Testis (tissue), 3 donors: ENCODE data around the gene ALDOA. TPM values are rescaled to one million over a fixed set of nuclear protein-coding genes. Genes with fewer than 3 reads are reported as not detected.

Experiments
- DNase-seq: peaks from one replicate; pipeline ENCODE4 v3.0.0-alpha.2; 2019
- H3K27ac ChIP-seq, 2 donors: fragments of 200-600 bp; sonication (generic); one replicate each; pipeline ENCODE4 v1.5.1; 2019
- H3K27me3 ChIP-seq: fragments of 200-600 bp; sonication (generic); one replicate; pipeline ENCODE4 v1.5.1; 2019
- H3K36me3 ChIP-seq: fragments of 200-600 bp; sonication (generic); one replicate; pipeline ENCODE4 v1.5.1; 2017; ENCODE audit warnings: low read depth; ENCODE audit errors: missing control alignments
- H3K4me1 ChIP-seq: fragments of 200-600 bp; sonication (generic); one replicate; pipeline ENCODE4 v1.5.1; 2019
- H3K4me3 ChIP-seq, 2 donors: fragments of 200-600 bp; sonication (generic); one replicate each; pipeline ENCODE4 v1.5.1; 2017 to 2019
- H3K9me3 ChIP-seq: fragments of 200-600 bp; sonication (generic); one replicate; pipeline ENCODE4 v1.5.1; 2017
- CTCF ChIP-seq, 3 experiments: fragments of 450-650 bp in 2 of 3; fragments of 200-600 bp in 1 of 3; sonication (generic) in 1 of 3; IDR thresholded peaks; one replicate each; pipeline ENCODE4 v1.5.1; 2016 to 2019; ENCODE audit warnings: antibody characterized with exemption in 3 of 3, mild to moderate bottlenecking in 2 of 3, moderate library complexity in 1 of 3
- POLR2A ChIP-seq: fragments of 450-650 bp; IDR thresholded peaks from one replicate; pipeline ENCODE4 v1.6.1; 2017; ENCODE audit warnings: antibody characterized with exemption, mild to moderate bottlenecking, moderate library complexity
- WGBS, 2 donors: methylation state at CpG; one replicate each; pipeline ENCODE4 v1.1.5; 2018; 5-methylcytosine and 5-hydroxymethylcytosine counted together
- intact Hi-C: fragments of 100-400 bp; cut with DNase I; formaldehyde crosslinking; loops from one replicate; pipeline ENCODE4 v1.15.1; 2023; ENCODE audit warnings: low total_unique reads
- polyA plus RNA-seq: library from polyadenylated mRNA; stranded (reverse); fragments of 350-450 nt; fragmentation: Illumina TruSeq; extraction: RNeasy Lipid Tissue Mini Kit (QIAGEN cat#74804); gene quantifications from one replicate; pipeline ENCODE4 v1.2.3, GENCODE V29; 2014; ENCODE audit warnings: low read depth, low replicate concordance; ENCODE audit not compliant: insufficient read depth
- total RNA-seq, 2 donors: library from RNA; depleted of rRNA; stranded (reverse); fragments of >200 nt; gene quantifications; one replicate each; pipeline ENCODE4 v1.2.3, GENCODE V29; 2016

ALDOA gene
- total and polyA plus RNA-seq, 3 donors from 2014 or later, result 373 to 521 (median 467) TPM

- Histone ChIP-seq H3K27ac (no peak overlapping the region), H3K27me3 (no peaks in the 10 kb centered on the region), H3K9me3 (no peaks in the 10 kb centered on the region), H3K4me3 (no peak overlapping the region), H3K36me3 (no peaks in the 10 kb centered on the region), H3K4me1 (peaks cover 3% of the 10 kb centered on the region)
- 85 to 90% methylated on average over 7 to 20 of the region's 20 CpGs for WGBS, 2 donors
- intact Hi-C loops, result no loop called here
- no peak for TF ChIP-seq POLR2A
- TF ChIP-seq CTCF (IDR thresholded peaks at IDR 0.05), result no peak
- DNase-seq, result no peak
Measured at GRCh38 chr16:30082545-30083090, 17.1 kb downstream of the ALDOA start.

GRCh38 chr16:30083216-30084055 lies 17.9 kb downstream of the ALDOA start:
- intact Hi-C loops, result no loop called here
- no peak overlapping the region for H3K27ac ChIP-seq
- TF ChIP-seq CTCF (IDR thresholded peaks at IDR 0.05) (no peak), POLR2A (no peak)
- no peaks in the 10 kb centered on the region for H3K9me3 ChIP-seq
- H3K27me3 ChIP-seq, result no peaks in the 10 kb centered on the region
- DNase-seq, result no peak
- H3K4me1 ChIP-seq, result peaks cover 2% of the 10 kb centered on the region
- 90 to 92% methylated on average over 24 of the region's 24 CpGs for WGBS, 2 donors
- H3K36me3 ChIP-seq, result no peaks in the 10 kb centered on the region
- H3K4me3 ChIP-seq, result no peak overlapping the region

GRCh38 chr16:30084096-30084815 lies 18.7 kb downstream of the ALDOA start:
- Histone ChIP-seq H3K27ac (no peak overlapping the region), H3K4me1 (peaks cover 2% of the 10 kb centered on the region), H3K36me3 (no peaks in the 10 kb centered on the region), H3K27me3 (no peaks in the 10 kb centered on the region), H3K9me3 (no peaks in the 10 kb centered on the region), H3K4me3 (no peak overlapping the region)
- 85 to 87% methylated on average over 9 to 18 of the region's 18 CpGs for WGBS, 2 donors
- no peak for DNase-seq
- intact Hi-C loops, result no loop called here
- no peak for TF ChIP-seq CTCF (IDR thresholded peaks at IDR 0.05)
- TF ChIP-seq POLR2A, result no peak

- H3K4me3 ChIP-seq, result no peak overlapping the region
- TF ChIP-seq POLR2A (no peak), CTCF (IDR thresholded peaks at IDR 0.05) (no peak)
- peaks cover 2% of the 10 kb centered on the region for H3K4me1 ChIP-seq
- intact Hi-C loops, result no loop called here
- no peaks in the 10 kb centered on the region for H3K27me3 ChIP-seq
- 48 to 70% methylated on average over 16 to 17 of the region's 17 CpGs for WGBS, 2 donors
- DNase-seq, result no peak
- no peak overlapping the region for H3K27ac ChIP-seq
- no peaks in the 10 kb centered on the region for H3K36me3 ChIP-seq
- no peaks in the 10 kb centered on the region for H3K9me3 ChIP-seq
Measured at GRCh38 chr16:30084816-30085159, 19.2 kb downstream of the ALDOA start.
